ENCODE results near the gene PRAF2.

GRCh38 chrX:49072712-49073095 lies 1.1 kb downstream of the PRAF2 start:
- TF ChIP-seq POLR2AphosphoS5 (IDR thresholded peaks at IDR 0.05; ENCODE audit: borderline replicate concordance, low read depth, low read length) (no peak), EZH2 (IDR thresholded peaks at IDR 0.05) (no peak)
